Stimulated activated CD4-positive, alpha-beta T cell treated with anti-CD3 and anti-CD28 coated beads, Interleukin-4, amount 100 ng/mL, for 1 hour (primary cell): ENCODE measurements around the gene PCDHB10.
"Not testable (repeated sequence)": the region's sequence is repeated elsewhere in the genome, so short reads cannot be mapped to it uniquely, and the experiment has no call there.

ENCODE experiments used
- DNase-seq: peaks from one replicate; pipeline ENCODE4 v3.0.0-alpha.2; 2020

Gene PCDHB10

GRCh38 chr5:141188682-141189081, 3.5 kb upstream of the PCDHB10 start:
- DNase-seq = not testable (repeated sequence)

GRCh38 chr5:141189131-141189530, 3.0 kb upstream of the PCDHB10 start:
- DNase-seq = not testable (repeated sequence)

- not testable (repeated sequence) for DNase-seq
Measured at GRCh38 chr5:141194332-141194731, 2.2 kb downstream of the PCDHB10 start.

- DNase-seq = no peak
Measured at GRCh38 chr5:141196363-141196762, 4.2 kb downstream of the PCDHB10 start.

GRCh38 chr5:141199359-141200235, 7.4 kb downstream of the PCDHB10 start, which contains the start of gene PCDHB11:
Gene PCDHB11 (plus strand): TSS chr5:141199627. CDS start chr5:141199775, 148 bp downstream.
- no peak for DNase-seq

GRCh38 chr5:141201126-141201525, 9.0 kb downstream of the PCDHB10 start:
- DNase-seq = not testable (repeated sequence)

- DNase-seq = not testable (repeated sequence)
Measured at GRCh38 chr5:141201646-141202045, 9.5 kb downstream of the PCDHB10 start.

GRCh38 chr5:141208478-141208877, 16.3 kb downstream of the PCDHB10 start, which contains the start of gene PCDHB12:
Gene PCDHB12 (plus strand): TSS chr5:141208719. CDS start chr5:141208908, 189 bp downstream.
- no peak for DNase-seq

GRCh38 chr5:141210281-141210680, 18.1 kb downstream of the PCDHB10 start:
- DNase-seq = not testable (repeated sequence)

GRCh38 chr5:141210849-141211248, 18.7 kb downstream of the PCDHB10 start:
- DNase-seq = not testable (repeated sequence)

- peak; percentile 8 for DNase-seq
Measured at GRCh38 chr5:141213656-141214339, 21.6 kb downstream of the PCDHB10 start, which contains the start of gene PCDHB13. Gene PCDHB13 (plus strand): TSS chr5:141213919. CDS start chr5:141214124, 205 bp downstream.

GRCh38 chr5:141214583-141214982, 22.4 kb downstream of the PCDHB10 start:
- not testable (repeated sequence) for DNase-seq

GRCh38 chr5:141215504-141215903, 23.4 kb downstream of the PCDHB10 start:
- DNase-seq = not testable (repeated sequence)

GRCh38 chr5:141216035-141216434, 23.9 kb downstream of the PCDHB10 start:
- not testable (repeated sequence) for DNase-seq

GRCh38 chr5:141223112-141223783, 31.1 kb downstream of the PCDHB10 start, which contains the start of gene PCDHB14:
Gene PCDHB14 (plus strand): TSS chr5:141223343. CDS start chr5:141223506, 163 bp downstream.
- no peak for DNase-seq

- DNase-seq = not testable (repeated sequence)
Measured at GRCh38 chr5:141224844-141225243, 32.7 kb downstream of the PCDHB10 start.

- DNase-seq = not testable (repeated sequence)
Measured at GRCh38 chr5:141225421-141225820, 33.3 kb downstream of the PCDHB10 start.

GRCh38 chr5:141234109-141234667, 42.0 kb downstream of the PCDHB10 start:
- no peak for DNase-seq

GRCh38 chr5:141235922-141236321, 43.8 kb downstream of the PCDHB10 start:
- not testable (repeated sequence) for DNase-seq

GRCh38 chr5:141236516-141237313, 44.6 kb downstream of the PCDHB10 start:
- no peak for DNase-seq

- no peak for DNase-seq
Measured at GRCh38 chr5:141241496-141241895, 49.3 kb downstream of the PCDHB10 start.
